ENCODE measurements around the gene SMC3.
"Not testable (repeated sequence)": the region's sequence is repeated elsewhere in the genome, so short reads cannot be mapped to it uniquely, and the experiment has no call there.

The SMC3 gene

DNA sequence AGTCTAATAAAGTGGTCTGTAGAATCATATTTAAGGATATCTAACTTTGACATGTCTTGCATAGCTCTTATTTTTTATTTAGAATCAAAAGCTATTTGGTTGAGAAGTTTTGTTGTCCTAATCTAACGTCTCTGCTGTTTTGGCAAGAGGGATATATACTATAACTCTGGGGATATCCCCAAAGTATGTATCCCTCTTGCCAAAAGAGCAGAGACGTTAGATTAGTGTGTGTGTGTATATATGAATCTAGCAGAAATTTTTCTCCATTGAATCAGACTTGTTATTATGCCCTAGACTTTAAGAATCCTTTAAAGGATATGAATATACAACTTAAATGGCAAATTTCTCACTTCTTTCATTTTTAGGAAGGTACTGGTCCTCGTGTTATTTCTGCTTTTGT lies 9.6 kb downstream of the SMC3 start:
- DNase-seq (ENCODE audit: low read depth in 2 of 2) = no peak

DNA sequence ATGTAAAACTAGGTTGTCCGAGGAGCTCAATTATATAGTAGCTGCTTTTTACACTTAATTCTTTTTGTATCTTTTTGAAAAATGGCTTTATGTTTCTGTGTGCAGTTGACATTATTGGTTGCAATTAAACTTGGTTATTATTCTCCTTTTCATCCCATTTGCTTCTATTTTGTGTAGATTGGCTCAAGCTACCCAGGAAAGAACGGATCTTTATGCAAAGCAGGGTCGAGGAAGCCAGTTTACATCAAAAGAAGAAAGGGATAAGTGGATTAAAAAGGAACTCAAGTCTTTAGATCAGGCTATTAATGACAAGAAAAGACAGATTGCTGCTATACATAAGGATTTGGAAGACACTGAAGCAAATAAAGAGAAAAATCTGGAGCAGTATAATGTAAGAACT lies 16.5 kb downstream of the SMC3 start:
- DNase-seq (ENCODE audit: low read depth in 2 of 2) = no peak

DNA sequence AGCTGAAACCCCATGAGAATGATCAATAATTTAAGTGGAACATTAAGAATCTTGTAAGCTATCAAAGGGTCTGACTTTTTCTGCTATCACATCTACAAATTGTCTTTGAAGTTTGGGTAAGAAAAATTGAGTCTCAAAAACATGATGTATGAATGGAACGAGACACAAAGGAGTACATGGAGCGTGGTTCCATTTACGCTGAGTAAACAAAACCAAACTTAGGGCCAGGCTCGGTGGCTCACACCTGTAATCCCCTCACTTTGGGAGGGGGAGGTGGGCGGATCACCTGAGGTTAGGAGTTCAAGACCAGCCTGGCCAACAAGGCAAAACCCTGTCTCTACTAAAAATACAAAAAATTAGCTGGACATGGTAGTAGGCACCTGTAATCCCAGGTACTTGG lies 24.3 kb downstream of the SMC3 start:
- DNase-seq (ENCODE audit: low read depth in 2 of 2) = no peak

- DNase-seq (ENCODE audit: low read depth in 2 of 2) = no peak
Measured at GRCh38 chr10:110597476-110597875, 30.0 kb downstream of the SMC3 start.

- DNase-seq (ENCODE audit: low read depth in 2 of 2) = no peak
Measured at GRCh38 chr10:110600487-110601101, 33.1 kb downstream of the SMC3 start.

GRCh38 chr10:110601581-110601980 lies 34.1 kb downstream of the SMC3 start:
- DNase-seq (ENCODE audit: low read depth in 2 of 2) = no peak

GRCh38 chr10:110608087-110608486 lies 40.6 kb downstream of the SMC3 start:
- no peak for DNase-seq (ENCODE audit: low read depth in 2 of 2)

DNA sequence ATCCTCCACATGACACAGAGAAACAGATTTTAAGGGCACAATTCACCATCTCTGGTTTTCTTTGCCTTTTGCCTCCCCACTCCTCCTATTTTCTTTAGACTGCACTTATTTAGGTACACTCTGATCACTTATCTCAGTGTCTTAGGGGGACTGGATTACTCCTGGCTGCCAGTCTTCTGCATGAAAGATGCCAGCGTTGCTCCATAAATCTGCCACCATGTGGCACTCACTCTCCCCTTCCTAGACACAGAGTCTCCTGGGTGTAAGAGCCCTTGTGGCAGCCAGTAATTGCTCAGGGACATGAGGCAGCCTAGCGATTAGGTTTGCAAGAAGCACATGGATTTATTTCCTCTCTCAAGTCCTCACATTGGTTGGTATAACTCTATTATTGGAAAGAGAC lies 42.1 kb downstream of the SMC3 start:
- no peak for DNase-seq (ENCODE audit: low read depth in 2 of 2)

- no peak for DNase-seq (ENCODE audit: low read depth in 2 of 2)
Measured at GRCh38 chr10:110610308-110610774, 42.8 kb downstream of the SMC3 start.

DNA sequence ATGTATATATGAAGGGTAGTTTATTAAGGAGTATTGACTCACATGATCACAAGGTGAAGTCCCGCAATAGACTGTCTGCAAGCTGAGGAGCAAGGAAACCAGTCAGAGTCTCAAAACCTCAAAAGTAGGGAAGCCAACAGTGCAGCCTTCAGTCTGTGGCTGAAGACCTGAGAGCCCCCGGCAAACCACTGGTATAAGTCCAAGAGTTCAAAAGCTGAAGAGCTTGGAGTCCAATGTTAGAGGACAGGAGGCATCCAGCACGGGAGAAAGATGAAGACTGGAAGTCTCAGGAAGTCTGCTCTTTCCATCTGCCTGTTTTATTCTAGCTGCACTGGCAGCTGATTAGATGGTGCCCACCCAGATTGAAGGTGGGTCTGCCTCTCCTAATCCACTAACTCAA lies 43.3 kb downstream of the SMC3 start:
- not testable (repeated sequence) for DNase-seq (ENCODE audit: low read depth in 2 of 2)

- DNase-seq (ENCODE audit: low read depth in 2 of 2) = no peak
Measured at GRCh38 chr10:110612087-110612486, 44.6 kb downstream of the SMC3 start.

GRCh38 chr10:110612629-110613028 lies 45.1 kb downstream of the SMC3 start:
- no peak for DNase-seq (ENCODE audit: low read depth in 2 of 2)

DNA sequence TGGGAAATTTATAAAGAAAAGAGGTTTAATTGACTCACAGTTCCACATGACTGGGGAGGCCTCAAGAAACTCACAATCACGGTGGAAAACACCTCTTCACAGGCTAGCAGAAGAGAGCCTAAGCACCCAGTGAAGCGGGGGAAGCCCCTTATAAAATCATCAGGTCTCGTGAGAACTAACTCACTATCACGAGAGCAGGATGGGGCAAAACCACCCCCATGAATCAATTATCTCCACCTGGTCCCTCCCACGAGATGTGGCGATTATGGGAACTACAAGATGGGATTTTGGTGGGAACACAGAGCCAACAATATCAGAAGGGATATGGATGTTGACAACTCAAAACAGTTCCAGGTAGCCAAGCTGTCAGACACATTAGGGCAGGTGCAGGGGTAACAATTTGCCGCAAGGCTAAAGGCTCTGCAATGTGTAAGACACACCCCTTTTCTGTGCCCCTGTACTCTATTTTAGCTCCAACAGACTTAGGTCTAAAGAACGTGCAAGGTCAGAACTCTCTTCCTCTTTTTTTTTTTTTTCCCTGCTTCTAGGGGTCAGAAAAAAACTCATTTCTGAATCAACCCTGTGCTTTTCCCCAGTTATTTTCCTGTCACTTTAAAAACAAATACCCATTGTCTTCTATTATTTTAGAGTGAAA lies 46.0 kb downstream of the SMC3 start:
- DNase-seq (ENCODE audit: low read depth in 2 of 2) = no peak

DNA sequence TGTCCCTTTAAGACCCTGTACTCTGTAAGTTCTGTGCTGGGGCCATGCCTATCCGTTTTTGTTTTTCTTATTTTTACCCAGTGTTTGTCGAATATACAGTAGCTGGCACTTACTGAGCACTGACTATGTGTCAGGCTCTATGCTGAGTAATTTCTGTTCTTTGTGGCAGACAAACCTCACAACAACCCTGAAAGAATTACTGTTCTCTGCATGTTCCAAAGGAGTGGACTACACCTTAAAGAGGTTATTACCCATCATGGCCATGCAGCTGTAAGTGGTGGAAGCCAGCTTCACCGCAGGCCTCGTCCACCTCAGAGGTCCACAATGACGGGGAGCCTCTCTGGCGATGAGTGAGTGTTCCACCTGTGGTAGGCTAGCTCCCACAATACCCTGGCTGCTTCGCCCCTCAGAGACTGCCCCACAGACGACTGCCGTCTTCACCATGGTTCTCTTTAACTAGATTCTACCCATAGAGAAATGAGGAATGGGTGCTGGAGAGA lies 46.6 kb downstream of the SMC3 start:
- no peak for DNase-seq (ENCODE audit: low read depth in 2 of 2)

- DNase-seq (ENCODE audit: low read depth in 2 of 2) = no peak
Measured at GRCh38 chr10:110615057-110615747, 47.7 kb downstream of the SMC3 start.

DNA sequence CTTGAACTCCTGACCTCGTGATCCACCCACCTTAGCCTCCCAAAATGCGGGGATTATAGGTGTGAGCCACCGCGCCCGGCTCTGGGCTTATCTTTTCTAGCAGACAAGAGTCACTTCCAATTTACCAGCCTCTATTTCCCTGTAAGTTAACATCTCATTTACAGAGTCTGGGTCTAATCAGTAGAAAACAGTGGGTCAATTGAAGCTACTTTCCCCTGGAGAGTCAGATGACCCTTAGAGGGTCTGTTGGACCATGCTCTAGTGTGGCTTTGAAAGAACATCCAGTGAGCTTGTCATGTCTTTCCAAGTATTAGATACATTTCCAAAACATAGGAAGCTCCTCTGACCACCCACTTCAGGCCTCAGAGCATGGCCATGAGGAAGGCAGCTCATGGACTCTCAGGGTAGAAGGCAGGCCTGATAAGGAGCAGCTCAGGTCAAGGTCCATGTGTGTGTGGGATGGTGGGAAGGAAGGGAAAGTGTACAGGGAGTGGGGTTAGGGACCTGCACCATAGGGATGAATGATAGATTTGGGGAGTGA lies 49.1 kb downstream of the SMC3 start:
- no peak for DNase-seq (ENCODE audit: low read depth in 2 of 2)

DNA sequence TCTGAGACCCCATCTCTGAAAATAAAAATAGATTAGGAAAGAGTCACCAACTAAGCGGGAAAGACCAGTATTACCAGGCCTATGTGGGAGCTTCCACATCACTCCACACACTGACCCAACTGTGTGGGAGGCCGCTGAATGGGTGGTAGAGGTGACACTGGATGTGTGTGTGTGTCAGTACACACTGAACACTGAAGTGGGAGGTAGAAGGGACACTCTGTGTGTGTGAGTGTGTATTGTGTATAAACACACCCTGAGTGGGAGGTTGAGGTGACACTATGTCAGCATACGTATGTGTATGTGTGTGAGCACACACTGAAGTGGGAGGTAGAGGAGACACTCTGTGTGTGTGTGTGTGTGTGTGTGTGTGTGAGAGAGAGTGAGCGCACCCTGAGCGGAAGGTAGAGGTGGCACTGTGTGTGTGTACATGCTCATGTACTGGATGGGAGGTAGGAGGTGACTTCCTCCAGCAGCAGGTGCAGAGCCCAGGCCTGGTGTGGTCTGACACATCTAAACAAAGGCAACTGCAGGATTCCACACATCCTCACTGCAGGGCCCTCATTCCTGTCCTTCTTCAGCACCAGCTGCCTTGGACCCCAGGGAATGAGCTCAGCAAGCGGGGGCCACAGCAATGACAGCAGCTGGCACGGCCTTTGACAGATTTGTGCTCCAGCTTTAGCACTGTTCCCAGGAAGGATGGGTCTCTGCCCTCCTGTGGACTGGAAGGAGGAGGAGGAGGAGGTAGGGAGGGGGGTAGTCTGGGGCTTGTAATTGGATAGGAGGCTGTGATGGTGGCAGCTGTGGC lies 50.1 kb downstream of the SMC3 start:
- DNase-seq (ENCODE audit: low read depth in 2 of 2) = no peak

DNA sequence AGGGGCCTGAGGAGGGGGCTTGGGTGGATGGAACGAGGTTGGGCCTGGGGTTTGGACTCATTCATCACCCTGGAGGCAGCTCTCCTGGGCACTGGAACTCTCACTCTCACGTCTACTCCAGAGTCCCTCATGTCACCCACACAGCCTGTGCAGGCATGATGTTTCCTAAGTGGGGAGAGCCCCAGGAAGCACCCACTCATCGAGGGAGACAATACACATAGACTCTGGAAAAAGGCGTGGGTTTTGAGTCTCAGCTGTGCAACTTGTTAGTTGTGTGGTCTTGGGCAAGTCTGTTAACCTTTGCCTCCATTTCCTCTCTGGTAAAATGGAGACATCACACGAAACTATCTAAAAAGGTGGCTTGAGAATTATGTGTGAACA lies 50.7 kb downstream of the SMC3 start:
- no peak for DNase-seq (ENCODE audit: low read depth in 2 of 2)

- DNase-seq (ENCODE audit: low read depth in 2 of 2) = no peak
Measured at GRCh38 chr10:110619514-110620397, 52.3 kb downstream of the SMC3 start.

DNA sequence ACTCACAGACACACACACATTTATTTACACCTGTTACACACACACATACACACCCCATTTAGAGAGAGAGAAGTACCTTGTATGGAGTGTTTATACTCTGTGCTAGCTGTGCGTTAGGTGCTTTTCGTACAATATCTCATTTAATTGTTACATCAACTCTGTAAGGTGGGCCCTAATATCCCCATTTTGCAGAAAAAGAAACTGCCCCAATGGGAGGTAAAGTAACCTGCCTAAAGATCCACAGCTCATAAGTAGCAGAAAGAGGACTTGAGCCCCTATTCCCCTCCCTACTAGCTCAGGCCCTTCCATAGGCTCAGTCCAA lies 52.9 kb downstream of the SMC3 start:
- no peak for DNase-seq (ENCODE audit: low read depth in 2 of 2)

- DNase-seq (ENCODE audit: low read depth in 2 of 2) = not testable (repeated sequence)
Measured at GRCh38 chr10:110623316-110623715, 55.8 kb downstream of the SMC3 start.

All from stimulated activated CD8-positive, alpha-beta memory T cell treated with anti-CD3 and anti-CD28 coated beads, Interleukin-2, amount 100 ng/mL, for 48 hours (primary cell).